ENCODE data around the gene KPNA1.

KPNA1 gene

DNA sequence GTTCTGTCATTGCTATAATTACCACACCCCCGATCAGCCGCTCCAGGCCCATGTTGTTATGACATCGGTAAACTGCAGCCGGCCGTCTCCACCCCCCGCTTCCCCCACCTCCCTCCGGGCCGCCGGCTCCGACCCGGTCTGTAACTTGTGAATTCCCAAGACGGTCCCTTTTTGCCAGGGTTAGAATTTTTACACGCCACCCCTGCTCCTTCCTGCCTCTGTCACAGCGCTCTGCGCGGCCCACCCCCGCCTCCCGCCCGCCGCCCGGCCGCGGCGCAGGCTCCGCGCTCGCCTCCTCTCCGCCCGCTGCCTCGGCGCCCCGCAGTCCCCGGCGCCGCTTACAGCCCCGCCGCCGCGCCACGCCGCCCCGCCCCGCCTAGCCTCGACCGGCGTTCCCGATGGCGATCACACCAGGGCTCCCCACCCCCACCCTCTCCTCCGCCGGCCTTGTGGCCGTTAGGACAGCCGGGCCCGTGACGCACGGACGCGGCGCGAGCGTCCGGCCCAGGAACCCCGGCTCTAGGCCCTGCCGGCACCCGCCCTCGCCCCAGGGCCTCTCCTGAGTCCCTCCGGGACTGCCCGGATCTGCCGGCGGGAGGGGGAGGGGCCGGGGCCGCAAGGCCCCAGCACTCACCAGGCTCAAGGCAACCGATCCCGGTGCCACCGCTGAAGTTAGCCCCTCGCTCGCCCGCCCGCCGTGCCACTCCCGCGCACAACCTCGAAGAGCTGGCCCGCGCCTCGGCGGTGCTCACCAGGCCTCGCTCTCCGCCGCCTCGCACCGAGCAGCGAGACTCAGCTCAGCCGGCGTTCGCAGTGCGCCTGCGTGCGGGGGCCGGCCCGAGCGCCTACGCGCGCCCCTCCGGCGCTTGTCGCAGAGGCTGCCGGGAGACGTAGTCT lies at the start of gene KPNA1:
KPNA1 (minus strand) TSS at position 817 of the 897 bp plus-strand sequence. CDS start 18,374 bp downstream, outside the sequence.
- DNase-seq, result peak; percentile 91 to 96 (median 93)

DNA sequence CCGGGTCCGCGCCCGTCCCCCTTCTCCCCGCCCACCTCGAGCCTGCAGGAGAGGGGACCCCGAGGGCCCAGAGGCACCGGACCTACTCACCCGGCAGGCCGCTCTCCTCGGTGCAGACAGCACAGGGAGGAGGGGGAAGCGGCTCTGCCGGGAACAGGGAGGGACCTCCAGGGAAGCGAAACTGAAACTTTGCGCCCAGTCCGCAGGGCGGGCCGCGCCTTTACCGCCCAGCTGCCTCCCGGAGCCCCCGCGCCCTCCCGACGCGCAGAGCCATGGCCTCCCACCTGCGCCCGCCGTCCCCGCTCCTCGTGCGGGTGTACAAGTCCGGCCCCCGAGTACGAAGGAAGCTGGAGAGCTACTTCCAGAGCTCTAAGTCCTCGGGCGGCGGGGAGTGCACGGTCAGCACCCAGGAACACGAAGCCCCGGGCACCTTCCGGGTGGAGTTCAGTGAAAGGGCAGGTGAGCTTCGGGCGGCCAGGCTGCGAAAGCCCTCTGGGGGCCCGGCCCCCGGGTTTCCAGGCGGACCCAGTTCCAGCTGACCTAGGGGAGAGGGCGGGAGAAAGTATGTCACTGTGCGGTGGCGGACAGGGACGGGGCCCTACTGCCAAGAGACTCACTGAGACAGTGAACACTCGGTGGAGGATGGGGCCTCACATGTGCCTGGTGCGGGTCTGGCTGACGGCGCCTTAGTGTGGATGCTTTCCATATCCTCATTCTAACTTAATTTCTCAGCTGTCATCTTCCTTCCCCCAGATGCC lies 49.6 kb upstream of the KPNA1 start, which contains the start of the genes DTX3L and PARP9:
DTX3L (plus strand) TSS at position 184 of the 758 bp plus-strand sequence; CDS start at position 273, 89 bp downstream.
PARP9 (minus strand) TSS at position 146 of the 758 bp plus-strand sequence. CDS start 4,680 bp downstream, outside the sequence.
- peak; percentile 64 to 93 (median 93) for DNase-seq

- DNase-seq, result peak in 2 of 3 experiments; percentile 49 to 67
These were observed 48.9 kb upstream of the KPNA1 start for GRCh38 chr3:122563717-122564025.

GRCh38 chr3:122562923-122563716 lies 48.4 kb upstream of the KPNA1 start:
- no peak for DNase-seq

DNA sequence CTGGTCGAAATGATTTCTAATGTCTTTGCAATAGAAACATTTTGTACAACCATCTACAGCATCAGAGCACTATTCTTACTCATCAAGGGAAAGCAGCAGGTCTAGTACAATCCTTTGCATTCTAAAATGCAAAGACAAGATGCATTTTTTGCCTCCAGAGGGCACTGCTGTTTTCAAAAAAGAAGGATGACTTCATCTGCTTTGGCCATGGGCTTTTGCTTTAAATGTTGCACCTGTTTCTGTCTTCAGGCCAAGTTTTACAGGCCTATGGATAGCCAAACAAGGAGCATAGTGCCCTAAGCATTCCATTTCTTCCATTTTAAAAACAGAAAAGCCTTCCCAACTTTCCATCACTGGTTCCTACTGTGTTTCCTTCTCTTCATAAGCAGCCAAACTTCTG lies 45.9 kb upstream of the KPNA1 start:
- DNase-seq, result peak; percentile 44 to 79 (median 53)

DNA sequence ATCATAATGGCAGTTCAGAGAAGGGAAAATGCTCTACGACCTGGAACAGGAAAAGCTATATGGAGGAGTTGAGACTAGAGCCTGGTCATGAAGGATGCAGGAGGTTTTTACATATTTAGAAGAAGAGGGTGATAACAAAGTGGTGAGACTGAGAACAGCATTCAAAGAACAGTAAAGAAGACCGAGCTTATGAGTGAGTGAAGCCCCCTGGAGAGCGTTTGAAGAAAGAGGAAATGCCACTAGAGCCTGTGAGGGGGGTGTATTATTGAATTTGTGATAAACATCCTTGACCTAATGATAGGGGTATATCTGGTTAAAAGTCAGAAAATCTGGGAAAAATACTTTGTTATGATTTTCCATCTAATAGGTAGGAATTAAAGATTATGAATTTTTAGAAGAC lies 45.2 kb upstream of the KPNA1 start:
- DNase-seq, result no peak

GRCh38 chr3:122558605-122559004 lies 43.9 kb upstream of the KPNA1 start:
- no peak for DNase-seq

DNA sequence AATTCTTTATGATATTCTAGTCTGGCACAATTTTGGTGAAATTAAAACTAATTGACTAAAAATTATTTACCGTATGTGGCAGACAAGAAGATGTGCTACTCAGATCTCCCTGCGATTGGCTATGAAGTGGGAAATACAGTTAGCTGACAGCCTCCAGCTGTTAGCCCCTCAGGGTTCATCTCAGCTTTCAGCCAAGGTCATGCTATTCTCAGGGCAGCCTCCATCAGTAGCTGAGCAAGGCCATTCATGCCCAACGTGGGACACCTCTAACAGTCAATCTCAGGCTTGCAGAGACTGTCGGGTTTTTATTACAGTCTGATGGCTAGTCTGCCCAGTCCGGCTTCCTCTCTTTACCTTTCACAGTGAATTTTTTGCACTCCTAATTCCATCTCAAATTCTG lies 42.6 kb upstream of the KPNA1 start:
- DNase-seq, result no peak

DNA sequence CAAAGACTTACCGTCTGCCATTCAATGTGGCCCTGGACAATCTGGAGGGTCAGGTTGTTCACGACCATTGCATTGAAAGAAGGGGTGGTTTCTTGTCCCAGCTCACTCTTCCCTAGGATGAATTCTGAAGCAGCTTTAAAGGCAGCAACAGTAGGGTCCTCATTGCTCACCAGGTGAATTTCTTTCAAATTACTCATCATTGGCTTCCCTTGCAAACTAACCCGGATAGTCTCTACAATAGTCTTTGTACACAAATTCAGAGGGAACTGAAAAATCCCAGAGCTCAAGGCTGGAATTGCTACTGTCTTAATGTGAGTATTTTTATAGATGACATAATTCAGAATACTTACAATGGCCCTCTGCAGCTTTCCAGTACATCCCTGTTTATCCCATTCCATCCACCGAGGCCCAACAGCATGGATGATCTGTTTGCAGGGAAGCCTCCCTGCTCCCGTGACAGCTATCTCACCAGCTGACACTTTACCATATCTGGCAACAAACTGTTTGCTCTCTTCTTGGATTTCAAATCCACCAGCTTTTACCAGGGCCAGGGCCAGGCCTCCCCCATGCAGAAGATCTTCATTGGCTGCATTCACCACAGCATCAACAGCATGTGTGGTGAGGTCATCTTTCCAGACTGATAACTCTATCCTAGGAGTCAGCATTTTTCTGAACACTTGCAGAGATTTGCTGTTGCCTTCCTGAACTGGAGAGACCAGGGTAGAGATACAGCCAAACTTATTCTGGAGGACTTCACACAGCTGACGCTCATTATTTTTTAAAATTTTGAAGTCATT lies 40.7 kb upstream of the KPNA1 start:
- DNase-seq, result no peak

- DNase-seq, result no peak
These were observed 38.4 kb upstream of the KPNA1 start for GRCh38 chr3:122553171-122553570.

GRCh38 chr3:122548619-122549018 lies 33.9 kb upstream of the KPNA1 start:
- DNase-seq, result no peak

- no peak for DNase-seq
These were observed 33.3 kb upstream of the KPNA1 start for GRCh38 chr3:122548076-122548475.

DNA sequence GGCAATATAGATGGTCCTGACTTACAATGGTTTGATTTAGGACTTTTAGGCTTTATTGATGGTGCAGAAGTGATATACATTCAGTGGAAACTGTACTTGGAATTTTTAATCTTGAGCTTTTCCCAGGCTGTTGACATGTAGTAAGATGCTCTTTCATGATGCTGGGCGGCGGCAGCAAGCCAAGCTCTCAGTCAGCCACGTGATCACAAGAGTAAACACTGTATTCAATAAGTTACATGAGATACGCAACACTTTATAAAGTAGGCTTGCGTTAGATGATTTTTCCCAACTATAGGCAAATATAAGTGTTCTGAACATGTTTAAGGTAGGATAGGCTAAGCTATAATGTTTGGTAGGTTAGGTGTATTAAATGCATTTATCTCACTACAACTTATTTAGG lies 31.4 kb upstream of the KPNA1 start:
- no peak for DNase-seq

- DNase-seq, result no peak
These were observed 24.3 kb upstream of the KPNA1 start for GRCh38 chr3:122538956-122539490.

DNA sequence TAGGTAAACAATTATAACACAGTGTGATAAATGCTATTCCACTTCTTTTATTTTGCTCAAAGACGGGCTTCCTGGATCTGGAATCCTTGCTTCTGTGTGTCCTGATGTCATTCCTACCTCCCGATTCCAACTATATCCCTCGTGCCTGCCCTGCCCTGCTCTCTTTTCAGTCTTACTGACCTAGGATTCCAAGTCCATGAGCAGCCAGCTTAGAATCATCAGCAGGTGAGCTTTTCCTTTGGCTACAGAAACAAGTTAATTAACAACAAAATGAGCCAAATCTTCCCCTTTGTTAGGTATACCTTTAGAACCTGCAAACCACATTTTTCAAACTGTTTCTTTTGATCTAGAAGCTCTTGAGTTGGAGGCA lies 21.9 kb upstream of the KPNA1 start:
- no peak for DNase-seq

DNA sequence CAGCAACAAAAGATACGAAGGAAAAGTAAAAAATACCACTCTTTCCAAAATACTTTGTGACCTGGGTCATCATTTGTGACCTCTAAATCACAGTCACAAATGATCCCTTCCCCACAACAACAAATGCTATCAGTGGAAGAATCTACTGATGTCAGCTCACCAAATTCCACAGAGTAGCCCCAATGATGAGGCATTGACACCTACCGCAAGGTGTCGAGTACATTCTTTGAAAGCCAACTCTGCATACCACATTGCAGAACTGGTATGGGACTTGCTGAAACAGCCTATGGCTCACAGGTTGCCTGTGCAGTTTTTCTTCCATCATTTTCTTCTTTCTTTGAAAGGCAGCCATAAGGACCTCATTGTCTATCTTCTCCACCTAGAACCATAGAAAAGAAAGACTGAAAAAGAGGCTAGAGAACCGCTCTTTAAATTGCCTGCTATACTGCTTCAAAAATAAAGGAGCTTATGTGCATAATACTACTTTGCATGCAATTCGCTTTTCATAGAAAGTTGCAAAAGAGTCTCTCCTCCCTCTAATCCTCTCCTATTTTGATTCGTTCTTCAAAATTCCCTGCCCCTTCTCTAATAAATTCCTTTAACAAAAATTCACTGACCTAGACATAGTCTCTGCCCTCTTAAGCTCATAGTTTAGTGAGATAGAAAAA lies 21.4 kb upstream of the KPNA1 start:
- DNase-seq, result no peak

GRCh38 chr3:122533931-122534334 lies 19.2 kb upstream of the KPNA1 start:
- DNase-seq, result no peak

- DNase-seq, result no peak
These were observed 18.7 kb upstream of the KPNA1 start for GRCh38 chr3:122533480-122533879.

DNA sequence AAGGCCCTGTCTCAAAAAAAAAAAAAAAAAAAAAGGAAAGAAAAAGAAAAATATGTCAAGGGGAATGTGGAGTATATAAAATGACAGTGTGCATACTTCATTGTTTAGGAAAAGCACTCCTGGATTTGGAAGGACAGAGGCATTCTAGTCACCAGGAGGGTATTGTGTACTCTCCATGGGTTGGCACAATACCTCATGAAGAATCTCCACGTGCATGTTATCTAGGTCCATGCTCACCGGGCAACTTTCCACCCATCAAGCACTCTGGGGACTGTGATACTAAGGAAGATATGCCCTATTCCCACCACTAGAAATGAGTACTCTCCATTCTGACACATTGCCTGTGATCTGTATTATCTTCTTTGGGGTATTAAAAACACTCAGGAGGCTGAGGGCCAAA lies 15.4 kb upstream of the KPNA1 start:
- DNase-seq, result no peak

- DNase-seq, result no peak
These were observed 8.6 kb upstream of the KPNA1 start for GRCh38 chr3:122523317-122523716.

DNA sequence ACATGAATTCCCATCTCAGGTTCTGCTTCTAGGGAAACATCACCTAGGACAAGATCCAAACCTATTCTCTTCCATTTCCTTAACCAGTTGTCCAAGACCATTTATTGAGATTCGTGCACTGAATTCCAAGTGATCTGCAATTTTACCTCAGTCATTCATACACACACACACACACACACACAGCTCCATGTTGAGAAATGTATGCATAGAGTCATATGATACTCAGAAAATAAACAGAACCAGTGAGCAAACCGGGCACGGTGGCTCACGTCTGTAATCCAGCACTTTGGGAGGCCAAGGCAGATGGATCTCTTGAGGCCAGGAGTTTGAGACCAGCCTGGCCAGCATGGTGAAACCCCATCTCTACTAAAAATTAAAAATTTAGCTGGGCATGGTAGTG lies 6.1 kb upstream of the KPNA1 start:
- no peak for DNase-seq

Data from NCI-H1417 (cell line).